ENCODE data around the gene OR6V1. TPM values are rescaled to one million over a fixed set of nuclear protein-coding genes. Genes with fewer than 3 reads are reported as not detected.

The OR6V1 gene
- total RNA-seq, 2 experiments from 2014 or later: not detected

- no peaks in the 10 kb centered on the region for H3K4me1 ChIP-seq (ENCODE audit: insufficient read depth, low read length)
- H3K27ac ChIP-seq (ENCODE audit: low read depth in 1 of 2, low read length in 2 of 2): no peak overlapping the region
- ChIA-PET POLR2A (no interaction called here), CTCF (no interaction called here)
- no peaks in the 10 kb centered on the region for H3K36me3 ChIP-seq (ENCODE audit: insufficient read depth, low read length)
- no peaks in the 10 kb centered on the region for H3K27me3 ChIP-seq (ENCODE audit: control insufficient read depth in 1 of 2, insufficient read depth in 2 of 2, low read length in 2 of 2)
- H3K4me3 ChIP-seq (ENCODE audit: low read length): no peak overlapping the region
- ATAC-seq (ENCODE audit: poor library complexity) (no peak), DNase-seq (no peak)
- peaks cover 6% of the 10 kb centered on the region for H3K27me3 Mint-ChIP-seq
- no peak overlapping the region for H3K4me3 Mint-ChIP-seq
- H3K9me3 ChIP-seq (ENCODE audit: control insufficient read depth in 1 of 2, insufficient read depth in 1 of 2, low read length in 2 of 2): no peaks in the 10 kb centered on the region
- H3K27ac Mint-ChIP-seq: no peak overlapping the region
- no peak for TF ChIP-seq CTCF (IDR thresholded peaks at IDR 0.05)
- H3K4me1 Mint-ChIP-seq (ENCODE audit: low read depth): no peaks in the 10 kb centered on the region
- no peaks in the 10 kb centered on the region for H3K36me3 Mint-ChIP-seq (ENCODE audit: low read depth)
- intact Hi-C loops (cut with DNase I, micrococcal nuclease): no loop called here
- no peaks in the 10 kb centered on the region for H3K9me3 Mint-ChIP-seq
Observed at GRCh38 chr7:143063741-143064140, 11.6 kb downstream of the OR6V1 start.

GRCh38 chr7:143068446-143068845, 16.3 kb downstream of the OR6V1 start:
- Mint-ChIP-seq H3K27ac (no peak overlapping the region), H3K9me3 (no peaks in the 10 kb centered on the region), H3K4me1 (ENCODE audit: low read depth) (no peaks in the 10 kb centered on the region), H3K27me3 (peaks cover 17% of the 10 kb centered on the region), H3K4me3 (no peak overlapping the region), H3K36me3 (ENCODE audit: low read depth) (no peaks in the 10 kb centered on the region)
- Histone ChIP-seq H3K27ac (ENCODE audit: low read depth in 1 of 2, low read length in 2 of 2) (no peak overlapping the region), H3K9me3 (ENCODE audit: control insufficient read depth in 1 of 2, insufficient read depth in 1 of 2, low read length in 2 of 2) (no peaks in the 10 kb centered on the region), H3K4me3 (ENCODE audit: low read length) (no peak overlapping the region), H3K27me3 (ENCODE audit: control insufficient read depth in 1 of 2, insufficient read depth in 2 of 2, low read length in 2 of 2) (no peaks in the 10 kb centered on the region), H3K4me1 (ENCODE audit: insufficient read depth, low read length) (no peaks in the 10 kb centered on the region), H3K36me3 (ENCODE audit: insufficient read depth, low read length) (no peaks in the 10 kb centered on the region)
- no peak for DNase-seq
- no peak for ATAC-seq (ENCODE audit: poor library complexity)
- no peak for TF ChIP-seq CTCF (IDR thresholded peaks at IDR 0.05)
- intact Hi-C loops (cut with DNase I, micrococcal nuclease): no loop called here
- POLR2A ChIA-PET: no interaction called here
- CTCF ChIA-PET: no interaction called here

DNA sequence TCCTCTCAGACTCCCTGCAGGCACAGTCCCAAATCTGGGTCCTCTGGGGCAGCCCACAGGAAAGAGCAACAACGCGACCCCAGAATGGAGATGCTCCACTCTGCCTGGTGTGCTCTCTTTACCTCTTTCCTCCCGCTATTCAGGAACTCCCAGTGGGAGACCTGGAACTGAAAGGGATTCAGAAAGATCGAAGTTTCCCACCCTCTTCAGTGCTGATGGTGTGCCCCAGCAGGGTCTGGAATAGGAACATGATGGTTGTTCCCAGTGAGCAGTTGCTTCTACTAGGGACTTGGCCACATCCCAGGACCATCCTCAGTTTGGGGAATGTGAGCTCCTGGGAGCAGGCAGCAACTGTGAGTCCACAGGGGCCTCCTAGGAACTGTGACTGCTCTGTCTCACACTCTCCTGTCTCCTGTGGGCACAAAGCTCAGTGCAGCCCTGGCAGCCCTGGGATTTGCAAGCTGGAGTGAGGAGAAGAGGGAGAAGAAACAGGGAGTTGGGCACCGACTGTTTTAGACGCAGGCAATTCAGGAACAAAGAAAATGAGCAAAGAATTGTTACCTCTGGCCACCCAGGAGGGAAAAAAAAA, 17.9 kb downstream of the OR6V1 start:
- no peaks in the 10 kb centered on the region for H3K9me3 ChIP-seq (ENCODE audit: control insufficient read depth in 1 of 2, insufficient read depth in 1 of 2, low read length in 2 of 2)
- H3K36me3 Mint-ChIP-seq (ENCODE audit: low read depth): no peaks in the 10 kb centered on the region
- no peak overlapping the region for H3K27ac Mint-ChIP-seq
- H3K36me3 ChIP-seq (ENCODE audit: insufficient read depth, low read length): no peaks in the 10 kb centered on the region
- no peak overlapping the region for H3K4me3 ChIP-seq (ENCODE audit: low read length)
- no peaks in the 10 kb centered on the region for H3K9me3 Mint-ChIP-seq
- no peak overlapping the region for H3K4me3 Mint-ChIP-seq
- CTCF ChIA-PET: no interaction called here
- H3K27me3 Mint-ChIP-seq: peaks cover 26% of the 10 kb centered on the region
- intact Hi-C loops (cut with DNase I, micrococcal nuclease): no loop called here
- H3K27ac ChIP-seq (ENCODE audit: low read depth in 1 of 2, low read length in 2 of 2): no peak overlapping the region
- no peaks in the 10 kb centered on the region for H3K27me3 ChIP-seq (ENCODE audit: control insufficient read depth in 1 of 2, insufficient read depth in 2 of 2, low read length in 2 of 2)
- no peaks in the 10 kb centered on the region for H3K4me1 ChIP-seq (ENCODE audit: insufficient read depth, low read length)
- TF ChIP-seq CTCF (IDR thresholded peaks at IDR 0.05): no peak
- DNase-seq (no peak), ATAC-seq (ENCODE audit: poor library complexity) (no peak)
- POLR2A ChIA-PET: no interaction called here
- H3K4me1 Mint-ChIP-seq (ENCODE audit: low read depth): no peaks in the 10 kb centered on the region
